Right lobe of liver (tissue), 6 donors: ENCODE results near the gene GYS2. TPM values are rescaled to one million over a fixed set of nuclear protein-coding genes. Genes with fewer than 3 reads are reported as not detected.

ENCODE experiments used
- ATAC-seq, 4 donors: fragments of 200-7000 bp; cut with Tn5 transposase; one replicate each; pipeline ENCODE4 v1.9.1; 2020; ENCODE audit warnings: mild to moderate bottlenecking in 4 of 4, moderate library complexity in 4 of 4
- DNase-seq, 3 donors: peaks; one replicate each; pipeline ENCODE4 v3.0.0-alpha.2; 2020
- H3K27ac ChIP-seq, 3 donors: fragments of 200-600 bp; one replicate each; pipeline ENCODE4 v1.8.0; 2022
- H3K27me3 ChIP-seq, 2 donors: fragments of 200-600 bp; one replicate each; pipeline ENCODE4 v1.8.0; 2022
- H3K36me3 ChIP-seq, 4 donors: fragments of 200-600 bp; sonication (generic) in 1 of 4; one replicate each; pipeline versions ENCODE4 v1.5.1 to v1.8.0; 2017 to 2022; ENCODE audit warnings: control low read depth in 1 of 4
- H3K4me1 ChIP-seq, 4 donors: fragments of 200-600 bp; sonication (generic) in 1 of 4; one replicate each; pipeline versions ENCODE4 v1.5.1 to v1.8.0; 2017 to 2022; ENCODE audit warnings: control low read depth in 1 of 4
- H3K4me3 ChIP-seq, 3 donors: fragments of 200-600 bp; one replicate each; pipeline ENCODE4 v1.8.0; 2022
- H3K9me3 ChIP-seq, 4 donors: fragments of 200-600 bp; sonication (generic) in 1 of 4; one replicate each; pipeline versions ENCODE4 v1.5.1 to v1.8.0; 2017 to 2022; ENCODE audit warnings: control low read depth in 1 of 4
- POLR2A ChIP-seq: fragments of 450-650 bp; IDR thresholded peaks from one replicate; pipeline ENCODE4 v1.6.1; 2017; ENCODE audit warnings: antibody characterized with exemption, mild to moderate bottlenecking
- WGBS: methylation state at CpG from one replicate; pipeline ENCODE4 v1.1.6; 2018; ENCODE audit warnings: low coverage, low lambda C conversion rate; ENCODE audit not compliant: insufficient coverage; ENCODE audit errors: missing lambda C conversion rate; 5-methylcytosine and 5-hydroxymethylcytosine counted together
- intact Hi-C, 2 donors: fragments of 100-400 bp; cut with DNase I; formaldehyde crosslinking; loops; one replicate each; pipeline versions ENCODE4 v1.11.2 to v1.14.1; 2022
- total RNA-seq, 6 experiments: library from RNA; depleted of rRNA in 2 of 6; stranded (reverse); fragments of >200 nt in 2 of 6; fragmentation: NEBNext Ultra II Directional in 3 of 6; extraction: Animal tissue kit (Norgen Biotek cat#: 25700) in 3 of 6; gene quantifications; one replicate each; pipeline versions ENCODE4 v1.1.0 to v1.2.4, GENCODE V29; 2016 to 2023
- TF ChIP-seq, protein P1 (sequence below), 4 donors: fragments of 200-600 bp in 3 of 4; fragments of 450-650 bp in 1 of 4; IDR thresholded peaks; one replicate each; pipeline versions ENCODE4 v1.5.1 to v1.8.0; 2016 to 2022; ENCODE audit warnings: antibody characterized with exemption in 4 of 4, mild to moderate bottlenecking in 2 of 4
- donor health status: DM: no; HTN: yes; CAD: no.
- donor health status: DM: no; HTN: no; CAD: no.
- donor health status: DM: no; HTN: no; CAD: no.
- donor health status: DM: no; HTN: yes; CAD: no.
- donor health status: DM: no; HTN: yes; CAD: no.

GYS2 gene
- total RNA-seq, 6 experiments from 2014 or later = 28.4 to 72.4 (median 47.1) TPM

DNA sequence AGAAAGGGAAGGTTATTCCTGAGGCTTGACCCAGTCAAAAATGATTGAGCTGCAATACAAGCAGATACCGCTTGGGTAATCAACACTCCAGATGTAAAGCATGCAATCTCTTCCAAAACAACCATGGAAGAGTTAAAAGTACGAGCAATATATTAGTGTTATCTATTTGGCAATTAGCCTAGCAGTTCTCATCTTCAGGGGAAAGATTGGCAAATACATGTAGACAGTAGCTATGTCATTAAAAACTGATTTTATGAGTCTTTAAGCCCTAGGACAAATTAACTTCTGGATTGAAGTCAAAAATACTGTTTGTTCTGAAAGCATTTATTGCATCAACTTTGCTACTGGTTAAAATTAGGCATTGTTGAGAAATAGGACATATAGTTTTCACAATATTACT lies 9.3 kb upstream of the GYS2 start:
- TF ChIP-seq, protein P1, sequence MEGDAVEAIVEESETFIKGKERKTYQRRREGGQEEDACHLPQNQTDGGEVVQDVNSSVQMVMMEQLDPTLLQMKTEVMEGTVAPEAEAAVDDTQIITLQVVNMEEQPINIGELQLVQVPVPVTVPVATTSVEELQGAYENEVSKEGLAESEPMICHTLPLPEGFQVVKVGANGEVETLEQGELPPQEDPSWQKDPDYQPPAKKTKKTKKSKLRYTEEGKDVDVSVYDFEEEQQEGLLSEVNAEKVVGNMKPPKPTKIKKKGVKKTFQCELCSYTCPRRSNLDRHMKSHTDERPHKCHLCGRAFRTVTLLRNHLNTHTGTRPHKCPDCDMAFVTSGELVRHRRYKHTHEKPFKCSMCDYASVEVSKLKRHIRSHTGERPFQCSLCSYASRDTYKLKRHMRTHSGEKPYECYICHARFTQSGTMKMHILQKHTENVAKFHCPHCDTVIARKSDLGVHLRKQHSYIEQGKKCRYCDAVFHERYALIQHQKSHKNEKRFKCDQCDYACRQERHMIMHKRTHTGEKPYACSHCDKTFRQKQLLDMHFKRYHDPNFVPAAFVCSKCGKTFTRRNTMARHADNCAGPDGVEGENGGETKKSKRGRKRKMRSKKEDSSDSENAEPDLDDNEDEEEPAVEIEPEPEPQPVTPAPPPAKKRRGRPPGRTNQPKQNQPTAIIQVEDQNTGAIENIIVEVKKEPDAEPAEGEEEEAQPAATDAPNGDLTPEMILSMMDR (IDR thresholded peaks at IDR 0.05) = peak; percentile 29 to 50 (median 36)
- no peak for TF ChIP-seq POLR2A
- Histone ChIP-seq H3K4me1 (peaks cover 0 to 20% (median 0%) of the 10 kb centered on the region in 4 donors), H3K9me3 (no peaks in the 10 kb centered on the region), H3K27ac (no peak overlapping the region), H3K4me3 (no peak overlapping the region), H3K36me3 (no peaks in the 10 kb centered on the region), H3K27me3 (no peaks in the 10 kb centered on the region)
- WGBS = 25% methylated on average over 2 of the region's 2 CpGs
- peak; percentile 60 to 83 (median 72) for ATAC-seq
- intact Hi-C loops = loop anchor here in 1 of 2 donors (10.0 kb wide), 1 partner anchor 61 kb away; no protein-coding TSS in a partner anchor
- no peak for DNase-seq

DNA sequence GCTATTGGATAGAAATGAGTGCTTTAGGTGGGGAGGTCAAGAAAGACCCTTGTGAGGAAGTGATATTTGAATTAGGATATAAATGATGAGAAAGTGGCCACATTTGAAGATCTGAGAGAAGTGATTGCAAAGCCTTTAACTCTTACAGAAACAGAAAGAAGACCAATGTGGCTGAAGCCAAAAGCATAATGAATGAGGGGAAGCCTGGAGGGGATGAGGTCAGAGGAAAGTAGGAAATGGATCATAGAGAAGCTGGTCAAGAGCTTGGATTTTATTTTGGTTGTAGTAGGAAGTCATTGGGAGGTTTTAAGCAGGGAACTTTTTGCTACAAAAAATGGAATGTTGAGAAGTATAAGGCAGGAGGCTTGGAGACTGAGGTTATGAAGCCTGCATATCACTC lies 3.5 kb upstream of the GYS2 start:
- TF ChIP-seq POLR2A = no peak
- TF ChIP-seq, protein P1 (IDR thresholded peaks at IDR 0.05) = no peak
- Histone ChIP-seq H3K27me3 (no peaks in the 10 kb centered on the region), H3K4me1 (peaks cover 0 to 7% (median 3%) of the 10 kb centered on the region in 4 donors), H3K36me3 (no peaks in the 10 kb centered on the region), H3K9me3 (no peaks in the 10 kb centered on the region), H3K27ac (no peak overlapping the region), H3K4me3 (no peak overlapping the region)
- intact Hi-C loops = no loop called here
- DNase-seq (no peak), ATAC-seq (no peak)

DNA sequence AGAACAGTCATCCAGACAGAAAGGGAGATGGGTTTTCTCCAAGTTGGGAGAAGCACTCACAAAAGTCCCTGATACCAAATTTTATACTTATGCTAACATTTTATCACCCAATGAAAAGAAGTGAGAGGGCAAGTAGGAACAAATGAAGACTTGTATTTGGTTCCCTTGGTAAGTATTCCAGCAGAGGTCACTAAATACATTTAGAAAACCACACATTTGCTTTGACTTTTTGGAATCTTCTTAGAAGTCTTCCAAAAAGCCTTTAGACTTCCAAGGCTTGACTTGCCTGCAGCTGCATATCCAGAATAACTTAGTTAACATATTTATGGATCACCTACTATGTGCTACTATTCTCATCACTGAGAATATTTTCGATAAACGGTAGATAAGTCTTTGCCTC lies 3.1 kb upstream of the GYS2 start:
- TF ChIP-seq, protein P1 (IDR thresholded peaks at IDR 0.05) = peak; percentile 43 to 55 (median 52)
- TF ChIP-seq POLR2A = no peak
- Histone ChIP-seq H3K27ac (no peak overlapping the region), H3K27me3 (no peaks in the 10 kb centered on the region), H3K4me1 (peaks cover 0 to 7% (median 3%) of the 10 kb centered on the region in 4 donors), H3K9me3 (no peaks in the 10 kb centered on the region), H3K36me3 (no peaks in the 10 kb centered on the region), H3K4me3 (no peak overlapping the region)
- WGBS = 27% methylated on average over 2 of the region's 2 CpGs
- ATAC-seq (peak in 3 of 4 donors; percentile 26 to 34 (median 29)), DNase-seq (no peak)
- intact Hi-C loops = no loop called here

DNA sequence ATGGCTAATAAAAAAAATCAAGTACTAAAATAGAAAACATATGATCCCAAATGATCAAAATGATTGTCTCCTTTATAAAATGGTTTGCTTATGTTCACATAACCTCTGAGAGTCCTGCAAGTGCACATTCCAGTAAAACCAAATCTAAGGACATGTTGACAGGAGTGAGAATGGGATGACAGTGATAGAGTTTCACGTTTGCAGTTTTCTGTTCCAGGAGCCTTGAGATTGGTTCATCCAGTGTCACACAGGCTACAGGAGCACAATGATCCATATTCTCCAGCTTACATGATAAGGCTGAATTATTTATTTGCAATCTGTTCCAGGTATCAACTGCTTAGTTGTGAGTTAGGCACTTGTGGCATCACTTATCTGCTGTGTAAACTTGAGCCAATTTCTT lies 1.5 kb upstream of the GYS2 start:
- Histone ChIP-seq H3K4me3 (no peak overlapping the region), H3K9me3 (no peaks in the 10 kb centered on the region), H3K27me3 (no peaks in the 10 kb centered on the region), H3K36me3 (no peaks in the 10 kb centered on the region), H3K27ac (no peak overlapping the region), H3K4me1 (peaks cover 0 to 14% (median 3%) of the 10 kb centered on the region in 4 donors)
- TF ChIP-seq, protein P1 (IDR thresholded peaks at IDR 0.05) = no peak
- TF ChIP-seq POLR2A = no peak
- WGBS = 58% methylated on average over 1 of the region's 1 CpG
- DNase-seq (no peak), ATAC-seq (no peak)
- intact Hi-C loops = no loop called here

DNA sequence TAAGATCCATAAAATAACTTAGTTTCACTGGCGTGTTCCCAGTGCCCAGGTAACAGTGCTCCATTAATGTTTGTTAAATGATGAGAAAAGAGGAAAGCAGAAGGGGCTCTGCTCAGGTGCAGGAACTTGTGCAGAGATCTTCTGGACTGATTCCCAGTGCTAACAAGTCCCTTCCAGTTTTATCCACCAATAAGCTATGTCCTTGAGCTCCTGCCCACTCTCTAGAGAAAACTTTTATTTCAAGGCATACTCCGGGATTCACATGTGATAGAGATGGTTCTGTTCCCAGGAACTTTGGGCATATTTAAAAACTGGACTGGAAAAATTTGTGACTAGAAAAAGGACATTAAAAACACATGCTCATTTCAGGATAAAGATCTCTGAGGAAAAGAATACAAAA lies 1.9 kb downstream of the GYS2 start:
- intact Hi-C loops = no loop called here
- TF ChIP-seq, protein P1 (IDR thresholded peaks at IDR 0.05) = no peak
- no peak for TF ChIP-seq POLR2A
- H3K27me3 ChIP-seq = no peaks in the 10 kb centered on the region
- 33% methylated on average over 2 of the region's 2 CpGs for WGBS
- ATAC-seq (peak; percentile 2 to 38 (median 26)), DNase-seq (no peak)
- H3K27ac ChIP-seq = peak overlapping the region; percentile 73 to 97 (median 93)
- H3K4me1 ChIP-seq = peaks cover 0 to 34% (median 8%) of the 10 kb centered on the region in 4 donors
- no peaks in the 10 kb centered on the region for H3K9me3 ChIP-seq
- peak overlapping the region; percentile 31 to 67 (median 55) for H3K4me3 ChIP-seq
- H3K36me3 ChIP-seq = no peaks in the 10 kb centered on the region
